Vagina (tissue), 2 donors: ENCODE data around the gene ST6GALNAC6. TPM values are rescaled to one million over a fixed set of nuclear protein-coding genes. Genes with fewer than 3 reads are reported as not detected.
A peak's percentile ranks its signal among the peaks of the same experiment; 100 is the strongest.
"Not testable (repeated sequence)": the region's sequence is repeated elsewhere in the genome, so short reads cannot be mapped to it uniquely, and the experiment has no call there.

ENCODE experiments used
- DNase-seq, 2 donors: peaks; one replicate each; pipeline ENCODE4 v3.0.0-alpha.2; 2017; ENCODE audit errors: extremely low spot score in 2 of 2
- H3K27ac ChIP-seq: fragments of 200-600 bp; sonication (generic); one replicate; pipeline ENCODE4 v1.5.1; 2019
- H3K27me3 ChIP-seq: fragments of 200-600 bp; sonication (generic); one replicate; pipeline ENCODE4 v1.5.1; 2019
- H3K36me3 ChIP-seq, 2 donors: fragments of 200-600 bp; sonication (generic); one replicate each; pipeline ENCODE4 v1.5.1; 2017 to 2019
- H3K4me1 ChIP-seq: fragments of 200-600 bp; sonication (generic); one replicate; pipeline ENCODE4 v1.5.1; 2019
- H3K4me3 ChIP-seq, 2 donors: fragments of 200-600 bp; sonication (generic); 1 replicate in 1 of 2; 2 replicates in 1 of 2; pipeline ENCODE4 v1.5.1; 2016 to 2019
- H3K9me3 ChIP-seq: fragments of 200-600 bp; sonication (generic); one replicate; pipeline ENCODE4 v1.5.1; 2019
- POLR2A ChIP-seq, 2 donors: fragments of 450-650 bp; IDR thresholded peaks; one replicate each; pipeline ENCODE4 v1.6.1; 2017; ENCODE audit warnings: antibody characterized with exemption in 2 of 2, mild to moderate bottlenecking in 2 of 2, moderate library complexity in 2 of 2
- POLR2AphosphoS5 ChIP-seq, 2 donors: sonication (generic); formaldehyde crosslinking; IDR thresholded peaks; one replicate each; pipeline ENCODE4 v1.9.0; 2017; ENCODE audit warnings: antibody characterized with exemption in 2 of 2, mild to moderate bottlenecking in 2 of 2, low read depth in 1 of 2; ENCODE audit not compliant: insufficient read depth in 1 of 2
- intact Hi-C: fragments of 100-400 bp; cut with DNase I; formaldehyde crosslinking; loops from one replicate; pipeline ENCODE4 v1.15.1; 2023
- total RNA-seq: library from RNA; depleted of rRNA; stranded (reverse); fragments of >200 nt; gene quantifications from one replicate; pipeline ENCODE4 v1.2.3, GENCODE V29; 2016
- TF ChIP-seq, protein P1 (sequence below), 3 experiments: fragments of 450-650 bp in 2 of 3; fragments of 200-600 bp in 1 of 3; sonication (generic) in 1 of 3; IDR thresholded peaks; one replicate each; pipeline ENCODE4 v1.5.1; 2017 to 2019; ENCODE audit warnings: antibody characterized with exemption in 3 of 3, mild to moderate bottlenecking in 2 of 3, moderate library complexity in 2 of 3

ST6GALNAC6 gene
- total RNA-seq, 1 donor from 2014 or later, result 108 TPM

DNA sequence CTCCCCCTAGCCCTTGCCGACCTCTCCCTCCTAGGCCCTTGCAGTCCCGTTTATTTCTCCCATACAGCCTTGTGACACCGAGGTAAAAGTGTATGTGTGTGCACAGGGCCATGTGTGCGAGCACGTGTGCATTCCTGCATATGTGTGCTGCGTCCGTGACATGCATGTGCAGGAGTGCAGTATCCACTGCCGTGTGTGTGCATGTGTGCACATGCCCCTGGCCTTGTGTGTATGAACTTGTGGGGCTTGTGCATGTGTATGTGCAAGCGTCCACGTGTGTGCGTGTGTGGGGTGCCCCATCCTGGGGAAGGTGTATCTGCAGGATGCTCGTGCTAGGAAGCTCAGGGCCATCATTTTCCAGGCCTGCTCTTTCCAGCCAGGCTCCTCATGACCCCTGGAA lies 28.5 kb downstream of the ST6GALNAC6 start:
- Histone ChIP-seq H3K27ac (no peak overlapping the region), H3K4me3 (no peak overlapping the region), H3K27me3 (no peaks in the 10 kb centered on the region), H3K9me3 (no peaks in the 10 kb centered on the region), H3K36me3 (peaks cover 0 to 23% of the 10 kb centered on the region in 2 donors), H3K4me1 (peaks cover 34% of the 10 kb centered on the region)
- DNase-seq, result no peak
- no peak for TF ChIP-seq POLR2AphosphoS5 (IDR thresholded peaks at IDR 0.05; ENCODE audit: insufficient read depth in 1 of 2, low read depth in 1 of 2)
- TF ChIP-seq, protein P1, sequence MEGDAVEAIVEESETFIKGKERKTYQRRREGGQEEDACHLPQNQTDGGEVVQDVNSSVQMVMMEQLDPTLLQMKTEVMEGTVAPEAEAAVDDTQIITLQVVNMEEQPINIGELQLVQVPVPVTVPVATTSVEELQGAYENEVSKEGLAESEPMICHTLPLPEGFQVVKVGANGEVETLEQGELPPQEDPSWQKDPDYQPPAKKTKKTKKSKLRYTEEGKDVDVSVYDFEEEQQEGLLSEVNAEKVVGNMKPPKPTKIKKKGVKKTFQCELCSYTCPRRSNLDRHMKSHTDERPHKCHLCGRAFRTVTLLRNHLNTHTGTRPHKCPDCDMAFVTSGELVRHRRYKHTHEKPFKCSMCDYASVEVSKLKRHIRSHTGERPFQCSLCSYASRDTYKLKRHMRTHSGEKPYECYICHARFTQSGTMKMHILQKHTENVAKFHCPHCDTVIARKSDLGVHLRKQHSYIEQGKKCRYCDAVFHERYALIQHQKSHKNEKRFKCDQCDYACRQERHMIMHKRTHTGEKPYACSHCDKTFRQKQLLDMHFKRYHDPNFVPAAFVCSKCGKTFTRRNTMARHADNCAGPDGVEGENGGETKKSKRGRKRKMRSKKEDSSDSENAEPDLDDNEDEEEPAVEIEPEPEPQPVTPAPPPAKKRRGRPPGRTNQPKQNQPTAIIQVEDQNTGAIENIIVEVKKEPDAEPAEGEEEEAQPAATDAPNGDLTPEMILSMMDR (IDR thresholded peaks at IDR 0.05), result no peak
- no peak for TF ChIP-seq POLR2A (IDR thresholded peaks at IDR 0.05)
- intact Hi-C loops, result loop anchor here (5.0 kb wide), 1 partner anchor 134 kb away; the partner anchor contains the start of gene TOR2A

DNA sequence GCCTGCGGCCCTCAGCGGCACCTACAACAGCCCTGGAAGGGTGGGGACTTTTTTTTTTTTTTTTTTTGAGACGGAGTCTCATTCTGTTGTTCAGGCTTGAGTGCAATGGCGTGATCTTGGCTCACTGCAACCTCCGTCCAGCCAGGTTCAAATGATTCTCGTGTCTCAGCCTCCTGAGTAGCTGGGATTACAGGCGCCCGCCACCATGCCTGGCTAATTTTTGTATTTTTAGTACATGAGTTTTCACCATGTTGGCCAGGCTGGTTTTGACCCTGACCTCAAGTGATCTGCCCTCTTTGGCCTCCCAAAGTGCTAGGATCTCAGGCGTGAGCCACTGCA lies 29.3 kb downstream of the ST6GALNAC6 start:
- H3K27me3 ChIP-seq, DNase-seq, H3K4me3 ChIP-seq, H3K9me3 ChIP-seq: not testable (repeated sequence)
- H3K27ac ChIP-seq, result peak overlapping the region; percentile 53
- intact Hi-C loops, result loop anchor here (5.0 kb wide), 1 partner anchor 133 kb away; the partner anchor contains the start of gene TOR2A
- H3K36me3 ChIP-seq, result peaks cover 0 to 23% of the 10 kb centered on the region in 2 donors
- peaks cover 27% of the 10 kb centered on the region for H3K4me1 ChIP-seq

DNA sequence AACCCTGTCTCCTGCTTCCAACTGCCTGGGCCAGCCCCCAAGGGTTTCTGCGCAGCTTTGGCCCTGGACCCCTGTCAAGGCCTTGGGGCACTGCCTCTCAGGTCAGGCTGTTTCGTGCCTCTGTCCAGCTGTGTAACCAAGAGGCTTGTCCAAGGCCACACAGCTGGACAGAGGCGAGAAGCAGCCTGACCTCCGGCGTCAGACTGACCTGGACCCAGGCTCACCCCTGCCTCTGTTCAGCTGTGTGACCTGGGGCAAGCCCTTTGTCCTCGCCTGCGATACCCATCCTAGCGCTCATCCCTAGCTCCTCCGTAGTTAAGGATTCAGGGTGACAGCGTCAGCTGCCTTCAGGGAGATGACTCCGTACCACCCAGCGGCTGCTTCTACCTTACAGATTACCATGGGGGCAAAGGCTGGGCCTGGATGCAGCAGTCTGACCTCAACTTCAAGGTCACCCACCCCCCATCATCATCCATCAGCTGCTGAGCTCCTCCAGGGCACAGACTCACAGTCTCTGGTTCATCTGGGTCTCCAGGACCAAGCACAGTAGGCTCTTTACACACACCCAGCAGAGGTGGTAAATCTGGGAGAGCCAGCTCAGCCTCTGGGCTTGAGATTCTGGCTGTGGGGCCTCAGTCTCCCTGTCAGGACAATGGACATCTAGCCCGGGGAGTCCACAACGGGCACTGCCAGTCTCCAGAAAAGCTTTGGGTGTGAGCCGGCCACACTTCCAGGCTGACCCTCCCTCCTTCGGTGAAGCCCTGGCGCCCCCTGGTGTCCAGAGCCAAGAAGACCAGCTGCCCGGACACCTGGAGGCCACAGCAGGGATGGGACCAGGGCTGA lies 29.9 kb downstream of the ST6GALNAC6 start:
- Histone ChIP-seq H3K4me3 (no peak overlapping the region), H3K9me3 (no peaks in the 10 kb centered on the region), H3K27ac (peak overlapping the region; percentile 53), H3K36me3 (peaks cover 0 to 23% of the 10 kb centered on the region in 2 donors), H3K27me3 (no peaks in the 10 kb centered on the region), H3K4me1 (peaks cover 21% of the 10 kb centered on the region)
- no peak for DNase-seq
- peak in 1 of 2 donors; percentile 62 for TF ChIP-seq POLR2AphosphoS5 (IDR thresholded peaks at IDR 0.05; ENCODE audit: insufficient read depth in 1 of 2, low read depth in 1 of 2)
- peak in 1 of 2 donors; percentile 2 for TF ChIP-seq POLR2A (IDR thresholded peaks at IDR 0.05)
- TF ChIP-seq, protein P1 (IDR thresholded peaks at IDR 0.05), result peak; percentile 73 to 96 (median 89)
- intact Hi-C loops, result loop anchor here (5.0 kb wide), 2 partner anchors 82 to 132 kb away; partner anchors contain the start of genes CDK9 and TOR2A

DNA sequence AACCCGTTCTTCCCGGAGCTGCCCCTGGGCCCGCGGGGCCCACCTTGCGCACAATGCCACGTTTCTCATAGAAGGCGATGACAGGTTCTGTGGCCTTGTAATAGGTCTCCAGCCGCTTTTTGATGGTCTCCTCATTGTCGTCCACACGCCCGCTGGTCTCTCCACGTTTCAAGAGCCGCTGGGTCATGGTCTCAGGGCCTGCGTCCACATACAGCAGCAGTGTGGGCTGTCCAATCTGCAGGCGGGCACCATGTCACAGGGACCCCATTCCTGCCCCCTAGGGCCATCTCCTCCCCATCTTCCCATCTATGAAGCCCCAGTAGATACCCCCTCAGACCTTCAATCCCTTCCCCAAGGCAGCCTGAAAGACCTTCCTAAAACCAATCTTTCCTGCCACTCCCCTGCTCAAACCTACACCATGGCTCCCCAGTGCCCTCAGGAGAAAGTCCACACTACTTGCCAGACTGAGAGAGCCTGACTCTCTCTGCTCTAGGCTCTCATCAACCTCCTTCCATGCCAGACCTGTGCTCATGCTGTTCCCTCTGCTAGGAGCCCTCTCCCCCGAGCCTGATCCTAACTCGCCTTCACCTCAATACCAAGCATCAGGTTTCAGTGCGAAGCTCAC lies 31.0 kb downstream of the ST6GALNAC6 start:
- Histone ChIP-seq H3K36me3 (peaks cover 0 to 23% of the 10 kb centered on the region in 2 donors), H3K27me3 (no peaks in the 10 kb centered on the region), H3K9me3 (no peaks in the 10 kb centered on the region), H3K4me3 (no peak overlapping the region), H3K27ac (no peak overlapping the region), H3K4me1 (peaks cover 9% of the 10 kb centered on the region)
- TF ChIP-seq, protein P1 (IDR thresholded peaks at IDR 0.05), result no peak
- TF ChIP-seq POLR2A (IDR thresholded peaks at IDR 0.05) (no peak), POLR2AphosphoS5 (IDR thresholded peaks at IDR 0.05; ENCODE audit: insufficient read depth in 1 of 2, low read depth in 1 of 2) (no peak)
- intact Hi-C loops, result loop anchor here (5.0 kb wide), 1 partner anchor 81 kb away; the partner anchor contains the start of gene CDK9
- no peak for DNase-seq

DNA sequence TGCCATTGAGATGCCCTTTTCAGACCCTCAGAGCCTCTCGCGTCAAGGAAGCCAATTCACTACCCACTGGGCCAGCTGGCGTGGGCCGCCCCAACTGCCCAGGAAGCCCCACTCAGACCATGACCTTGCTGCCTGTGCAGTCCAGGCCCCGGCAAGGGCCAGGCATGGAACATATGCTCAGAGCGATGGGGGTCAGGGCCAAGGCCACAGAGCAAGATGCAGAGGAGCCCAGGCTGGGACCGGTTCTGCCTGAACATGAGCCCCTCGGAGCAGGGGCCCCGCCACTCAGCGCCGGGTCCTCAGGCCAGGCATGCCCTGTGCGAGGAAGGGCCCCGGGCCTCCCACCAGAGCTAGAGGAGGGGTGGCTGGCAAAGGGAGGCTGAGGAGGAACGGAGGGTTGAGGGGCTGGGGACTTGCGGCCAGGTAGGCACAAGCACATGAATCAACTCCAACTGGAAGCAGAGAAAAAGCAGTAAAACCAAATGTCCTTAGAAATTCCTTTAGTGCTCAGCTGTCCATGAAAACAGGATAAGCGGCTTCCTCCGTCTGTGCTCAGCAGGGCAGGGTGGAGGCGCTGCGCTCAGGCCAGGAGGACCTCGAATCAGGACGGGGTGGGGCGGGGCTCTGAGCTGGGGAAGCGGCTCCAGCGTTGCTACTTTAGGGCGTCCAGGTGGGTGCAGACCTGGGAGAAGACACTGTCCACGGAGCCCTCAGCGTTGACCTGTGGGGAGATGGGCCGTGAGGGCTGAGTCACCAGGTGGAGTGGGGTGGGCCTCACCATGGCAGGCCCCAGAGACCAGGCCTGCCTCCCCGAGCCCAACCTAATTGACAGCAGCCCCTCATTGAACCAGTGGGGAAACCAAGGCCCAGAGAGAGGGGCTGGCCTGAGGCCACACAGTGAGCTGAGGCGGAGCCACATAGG lies 31.8 kb downstream of the ST6GALNAC6 start:
- Histone ChIP-seq H3K4me3 (no peak overlapping the region), H3K27me3 (no peaks in the 10 kb centered on the region), H3K9me3 (no peaks in the 10 kb centered on the region), H3K4me1 (peaks cover 4% of the 10 kb centered on the region), H3K27ac (no peak overlapping the region), H3K36me3 (peaks cover 0 to 18% of the 10 kb centered on the region in 2 donors)
- TF ChIP-seq POLR2A (IDR thresholded peaks at IDR 0.05) (no peak), POLR2AphosphoS5 (IDR thresholded peaks at IDR 0.05; ENCODE audit: insufficient read depth in 1 of 2, low read depth in 1 of 2) (no peak)
- TF ChIP-seq, protein P1 (IDR thresholded peaks at IDR 0.05), result no peak
- no peak for DNase-seq
- intact Hi-C loops, result loop anchor here (5.0 kb wide), 1 partner anchor 80 kb away; the partner anchor contains the start of gene CDK9
